Measurements from ENCODE around the gene CAST. TPM values are rescaled to one million over a fixed set of nuclear protein-coding genes. Genes with fewer than 3 reads are reported as not detected.
"Not testable (repeated sequence)": the region's sequence is repeated elsewhere in the genome, so short reads cannot be mapped to it uniquely, and the experiment has no call there.

Gene CAST
- total and polyA plus RNA-seq, 10 donors: 30.0 to 233 (median 185) TPM

- Histone ChIP-seq H3K27ac (no peak overlapping the region), H3K4me1 (peaks cover 0 to 19% (median 14%) of the 10 kb centered on the region in 6 donors), H3K27me3 (replicated peaks in 1 of 7) (no peaks in the 10 kb centered on the region), H3K4me3 (no peak overlapping the region), H3K9me3 (peaks cover 0 to 14% (median 3%) of the 10 kb centered on the region in 8 donors), H3K36me3 (no peaks in the 10 kb centered on the region)
- intact Hi-C loops (cut with DNase I; ENCODE audit: low total_unique reads): loop anchor here (10.0 kb wide), 2 partner anchors 68 to 548 kb away; no protein-coding TSS in a partner anchor
- WGBS, 5 donors: 79 to 95% (median 85%) methylated on average over 3 of the region's 3 CpGs
- TF ChIP-seq, protein P1, sequence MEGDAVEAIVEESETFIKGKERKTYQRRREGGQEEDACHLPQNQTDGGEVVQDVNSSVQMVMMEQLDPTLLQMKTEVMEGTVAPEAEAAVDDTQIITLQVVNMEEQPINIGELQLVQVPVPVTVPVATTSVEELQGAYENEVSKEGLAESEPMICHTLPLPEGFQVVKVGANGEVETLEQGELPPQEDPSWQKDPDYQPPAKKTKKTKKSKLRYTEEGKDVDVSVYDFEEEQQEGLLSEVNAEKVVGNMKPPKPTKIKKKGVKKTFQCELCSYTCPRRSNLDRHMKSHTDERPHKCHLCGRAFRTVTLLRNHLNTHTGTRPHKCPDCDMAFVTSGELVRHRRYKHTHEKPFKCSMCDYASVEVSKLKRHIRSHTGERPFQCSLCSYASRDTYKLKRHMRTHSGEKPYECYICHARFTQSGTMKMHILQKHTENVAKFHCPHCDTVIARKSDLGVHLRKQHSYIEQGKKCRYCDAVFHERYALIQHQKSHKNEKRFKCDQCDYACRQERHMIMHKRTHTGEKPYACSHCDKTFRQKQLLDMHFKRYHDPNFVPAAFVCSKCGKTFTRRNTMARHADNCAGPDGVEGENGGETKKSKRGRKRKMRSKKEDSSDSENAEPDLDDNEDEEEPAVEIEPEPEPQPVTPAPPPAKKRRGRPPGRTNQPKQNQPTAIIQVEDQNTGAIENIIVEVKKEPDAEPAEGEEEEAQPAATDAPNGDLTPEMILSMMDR (IDR thresholded peaks at IDR 0.05 in 8 of 11, conservative IDR thresholded peaks at IDR 0.05 in 3 of 11): no peak
- TF ChIP-seq POLR2AphosphoS5 (IDR thresholded peaks at IDR 0.05) (no peak), POLR2A (IDR thresholded peaks at IDR 0.05) (no peak)
- no peak for DNase-seq
These were observed 45.4 kb upstream of the CAST start for GRCh38 chr5:96616801-96617200.

GRCh38 chr5:96618311-96619016 lies 43.7 kb upstream of the CAST start:
- not testable (repeated sequence) for H3K36me3 ChIP-seq; H3K4me3 ChIP-seq; H3K27ac ChIP-seq; DNase-seq; H3K27me3 ChIP-seq (replicated peaks in 1 of 7)
- 91 to 99% (median 96%) methylated on average over 17 to 30 of the region's 30 CpGs for whole genome bisulfite sequencing, 5 donors
- H3K4me1 ChIP-seq: peaks cover 0 to 19% (median 14%) of the 10 kb centered on the region in 6 donors
- peaks cover 0 to 14% (median 3%) of the 10 kb centered on the region in 8 donors for H3K9me3 ChIP-seq
- intact Hi-C loops (cut with DNase I; ENCODE audit: low total_unique reads): loop anchor here (10.0 kb wide), 2 partner anchors 66 to 546 kb away; no protein-coding TSS in a partner anchor

DNA sequence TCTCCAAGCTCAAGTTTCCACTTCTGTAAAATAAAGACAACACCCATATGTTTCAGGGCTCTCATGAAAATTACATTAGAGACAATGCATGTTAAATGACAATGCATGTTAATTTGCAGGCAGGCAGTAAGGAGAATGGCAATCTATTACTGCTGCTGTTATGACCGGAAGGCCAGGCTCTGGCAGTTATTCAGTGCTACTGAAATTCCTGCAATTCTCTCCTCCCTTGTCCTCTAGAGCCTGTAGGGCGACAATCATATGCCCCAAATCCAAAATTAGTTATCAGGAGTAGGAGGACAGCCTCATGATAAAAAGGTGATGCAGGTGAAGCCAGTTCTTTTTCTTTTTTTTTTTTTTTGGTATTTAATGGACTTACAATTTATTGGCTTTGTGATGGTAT lies 42.2 kb upstream of the CAST start:
- intact Hi-C loops (cut with DNase I; ENCODE audit: low total_unique reads): loop anchor here (10.0 kb wide), 2 partner anchors 65 to 545 kb away; no protein-coding TSS in a partner anchor
- Histone ChIP-seq H3K4me3 (no peak overlapping the region), H3K4me1 (peaks cover 0 to 5% (median under 1%) of the 10 kb centered on the region in 6 donors), H3K9me3 (peaks cover 0 to 14% (median 3%) of the 10 kb centered on the region in 8 donors), H3K36me3 (no peaks in the 10 kb centered on the region), H3K27me3 (replicated peaks in 1 of 7) (peaks cover 0 to 15% (median 0%) of the 10 kb centered on the region in 7 donors), H3K27ac (no peak overlapping the region)
- TF ChIP-seq POLR2A (IDR thresholded peaks at IDR 0.05) (no peak), POLR2AphosphoS5 (IDR thresholded peaks at IDR 0.05) (no peak)
- TF ChIP-seq, protein P1 (IDR thresholded peaks at IDR 0.05 in 8 of 11, conservative IDR thresholded peaks at IDR 0.05 in 3 of 11): no peak
- DNase-seq: no peak
- 76 to 87% (median 82%) methylated on average over 2 of the region's 2 CpGs for WGBS, 5 donors

GRCh38 chr5:96624596-96624995 lies 37.6 kb upstream of the CAST start:
- TF ChIP-seq POLR2AphosphoS5 (IDR thresholded peaks at IDR 0.05) (no peak), POLR2A (IDR thresholded peaks at IDR 0.05) (no peak)
- TF ChIP-seq, protein P1 (IDR thresholded peaks at IDR 0.05 in 8 of 11, conservative IDR thresholded peaks at IDR 0.05 in 3 of 11): no peak
- Histone ChIP-seq H3K9me3 (no peaks in the 10 kb centered on the region), H3K27me3 (replicated peaks in 1 of 7) (peaks cover 0 to 23% (median 0%) of the 10 kb centered on the region in 7 donors), H3K36me3 (no peaks in the 10 kb centered on the region), H3K4me1 (peaks cover 0 to 2% (median 0%) of the 10 kb centered on the region in 6 donors), H3K4me3 (no peak overlapping the region), H3K27ac (no peak overlapping the region)
- DNase-seq: no peak
- intact Hi-C loops (cut with DNase I; ENCODE audit: low total_unique reads): no loop called here
- 70 to 81% (median 77%) methylated on average over 3 of the region's 3 CpGs for WGBS, 5 donors

Data from spleen (tissue), 11 donors.